Skin epidermis (tissue), 12 donors: ENCODE results near the gene ATOSB.

ENCODE experiments used
- H3K27ac ChIP-seq, 21 experiments: fragments of 200-600 bp; sonication (generic) in 11 of 21; one replicate each; pipeline ENCODE4 v1.5.0; 2020; ENCODE audit warnings: mild to moderate bottlenecking in 3 of 21, inconsistent platforms in 2 of 21, moderate library complexity in 2 of 21
- H3K4me3 ChIP-seq, 7 experiments: fragments of 200-600 bp; sonication (generic) in 2 of 7; one replicate each; pipeline ENCODE4 v1.5.0; 2020; ENCODE audit warnings: inconsistent platforms in 2 of 7, mild to moderate bottlenecking in 2 of 7, moderate library complexity in 1 of 7

ATOSB gene

DNA sequence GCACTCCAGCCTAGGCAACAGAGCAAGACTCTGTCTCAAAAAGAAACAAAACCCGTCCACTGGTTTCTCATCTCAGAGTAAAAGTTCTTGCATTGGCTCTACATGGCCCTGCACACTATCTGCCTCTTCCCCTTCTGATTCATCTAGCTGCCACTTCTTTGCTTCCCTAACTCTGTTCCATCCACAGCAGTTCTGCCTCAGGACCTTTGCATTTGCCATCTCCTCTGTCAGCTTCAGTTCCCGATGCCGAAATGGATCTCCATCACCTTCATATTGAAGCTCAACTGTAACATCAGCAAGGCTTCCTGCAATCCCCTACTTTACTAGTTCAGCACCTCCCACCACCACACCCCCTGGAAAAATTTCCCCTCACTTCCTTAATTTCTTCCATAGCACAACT is 18.1 kb downstream of the ATOSB start:
- H3K4me3 ChIP-seq, result no peak overlapping the region

DNA sequence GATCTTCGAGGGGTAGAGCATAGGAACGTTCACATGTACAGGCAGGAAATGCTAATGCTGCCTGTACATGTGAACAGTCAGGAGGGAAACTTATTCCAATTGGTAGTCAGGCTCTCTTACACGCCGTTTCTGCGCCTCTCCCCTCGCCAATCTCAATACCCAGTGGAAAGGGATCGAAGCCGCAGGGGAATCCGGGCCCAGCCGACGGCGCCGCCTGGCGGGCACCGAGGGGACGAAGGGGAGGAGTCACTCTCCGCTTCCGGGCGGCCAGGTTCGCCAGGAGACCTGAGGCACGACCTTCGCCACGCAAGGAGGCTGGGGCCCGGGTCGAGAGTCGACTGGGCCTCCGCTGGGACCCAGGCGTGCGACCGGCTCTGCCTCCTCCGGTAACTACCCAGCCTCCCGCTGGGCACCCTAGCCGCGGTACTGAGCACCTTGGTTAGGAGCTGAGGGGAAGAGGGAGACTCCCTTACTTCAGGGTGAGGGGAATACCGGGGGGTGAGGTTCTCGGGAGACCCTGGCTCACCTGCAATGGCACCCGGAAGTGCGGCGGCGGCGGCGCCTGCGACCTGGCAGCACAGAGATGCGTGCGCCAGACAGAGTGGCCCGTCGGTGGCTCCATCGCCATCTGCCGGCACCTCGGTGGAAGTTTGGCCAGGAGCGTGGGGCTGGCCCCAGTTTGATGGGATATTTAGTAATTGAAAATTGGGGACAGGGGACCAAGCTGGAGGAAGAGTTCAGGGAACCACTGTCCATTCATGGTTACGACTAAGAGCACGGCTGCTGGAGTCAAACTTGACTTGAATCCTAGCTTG is 19.4 kb downstream of the ATOSB start, which contains the start of gene PIGO:
TSS of gene PIGO (minus strand) at position 557 of the 815 bp plus-strand sequence. CDS start 1,026 bp downstream, outside the sequence.
- H3K27ac ChIP-seq, result peak within 1 kb of the TSS; percentile 92 to 99 (median 98)
- peak within 1 kb of the TSS; percentile 62 to 91 (median 82) for H3K4me3 ChIP-seq

More for the DNA sequence above, 18.1 kb downstream of the ATOSB start:
- no peak overlapping the region for H3K27ac ChIP-seq

DNA sequence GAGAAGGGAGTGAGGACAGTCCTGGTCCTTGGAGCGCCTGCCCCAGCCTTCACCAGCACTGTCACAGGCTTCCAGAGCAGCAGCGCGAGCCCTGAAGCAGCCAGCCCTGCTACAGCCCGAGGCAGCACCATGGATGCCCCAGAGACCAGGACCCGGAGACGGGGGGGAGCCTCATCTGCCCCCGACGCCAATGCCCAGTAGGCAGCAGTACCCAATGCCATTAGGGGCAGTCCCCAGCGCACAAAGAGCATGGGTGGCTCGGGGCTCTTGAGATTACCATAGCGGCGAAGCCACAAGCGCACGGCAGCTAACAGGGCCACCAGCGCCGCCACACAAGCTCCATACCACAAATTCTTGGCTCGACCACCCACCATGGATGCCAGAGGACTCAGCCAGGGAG is 24.1 kb downstream of the ATOSB start:
- no peak overlapping the region for H3K27ac ChIP-seq
- H3K4me3 ChIP-seq, result no peak overlapping the region

DNA sequence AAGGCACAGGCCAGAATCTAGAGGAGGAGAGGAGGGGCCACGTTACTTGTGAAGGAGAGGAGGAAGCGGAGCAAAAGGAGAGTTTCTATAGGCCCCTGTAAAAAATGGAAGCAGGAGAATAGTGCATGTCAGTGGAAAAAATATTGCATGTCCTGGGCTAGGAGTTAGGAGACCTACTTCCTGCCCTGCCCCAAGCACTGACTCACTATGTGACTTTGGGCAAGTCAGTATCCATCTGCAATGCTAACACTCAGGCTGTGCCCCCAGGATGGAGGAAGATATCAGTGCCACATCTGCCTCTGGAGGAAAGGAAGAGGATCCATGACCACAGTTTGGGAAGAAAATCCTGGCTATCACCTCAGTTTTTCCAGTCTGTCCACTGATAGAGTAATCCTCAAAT is 26.2 kb downstream of the ATOSB start:
- no peak overlapping the region for H3K4me3 ChIP-seq
- no peak overlapping the region for H3K27ac ChIP-seq

DNA sequence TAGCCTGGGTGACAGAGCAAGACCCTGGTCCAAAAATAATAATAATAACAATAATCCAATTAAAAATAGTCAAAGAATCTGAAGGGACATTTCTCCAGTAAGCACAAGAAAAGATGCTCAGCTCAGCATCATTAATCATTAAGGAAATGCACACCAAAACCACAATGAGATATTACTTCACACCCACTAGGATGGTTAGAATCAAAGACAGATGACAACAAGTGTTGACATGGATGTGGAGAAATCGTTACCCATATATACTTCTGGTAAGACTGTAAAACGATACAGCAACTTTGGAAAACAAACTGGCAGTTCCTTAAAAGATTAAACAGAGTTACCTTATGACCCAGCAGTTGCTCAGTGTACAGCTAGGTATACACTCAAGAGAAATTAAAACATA is 30.6 kb downstream of the ATOSB start:
- no peak overlapping the region for H3K27ac ChIP-seq
- H3K4me3 ChIP-seq, result no peak overlapping the region

DNA sequence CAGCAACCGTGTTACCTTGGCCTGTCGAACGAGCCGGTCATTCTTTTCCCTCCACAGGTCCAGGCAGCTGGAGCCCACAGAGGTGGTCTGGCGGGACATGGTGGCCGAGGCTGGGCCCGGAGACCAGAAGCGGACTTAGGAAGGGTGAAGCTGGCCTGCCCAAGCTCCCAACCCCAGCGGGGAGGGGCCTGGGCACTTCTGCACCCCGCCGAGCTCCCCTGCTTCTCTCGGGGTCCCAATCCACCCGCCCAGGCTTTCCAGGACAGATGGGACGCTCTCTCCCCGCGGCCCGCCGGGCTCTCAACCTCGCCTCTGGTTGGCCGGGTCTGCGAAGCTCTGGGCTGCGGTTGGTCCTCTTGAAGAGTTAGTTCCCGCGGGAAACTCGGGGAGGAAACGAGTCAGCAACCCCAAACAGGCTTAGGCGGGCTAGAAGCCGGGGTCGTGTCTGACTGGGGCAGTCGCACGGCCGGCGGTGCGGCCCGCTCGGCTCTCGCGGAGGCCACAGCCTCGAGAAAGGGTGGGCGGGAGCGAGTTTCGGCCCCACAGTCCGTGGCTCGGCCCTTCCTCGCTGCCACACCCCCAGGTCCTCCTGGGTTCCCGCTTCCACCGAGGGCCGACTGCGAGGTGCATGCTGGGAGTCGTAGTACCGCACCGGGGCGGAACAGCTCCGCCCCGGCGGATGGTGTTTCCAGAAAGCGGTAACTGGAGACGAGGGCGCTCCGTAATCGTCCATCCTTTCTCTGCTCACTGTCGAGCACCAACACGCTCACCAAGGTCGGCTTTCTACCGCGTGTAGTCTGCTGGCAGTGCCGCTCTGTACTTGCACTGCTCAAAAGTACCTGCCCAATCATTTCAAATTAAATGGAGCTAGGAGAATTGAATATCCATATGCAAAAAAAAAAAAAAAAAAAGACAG is 36.0 kb downstream of the ATOSB start, which contains the start of gene FANCG:
TSS of gene FANCG (minus strand) at position 517 of the 916 bp plus-strand sequence. CDS start at position 99, 418 bp downstream.
- Histone ChIP-seq H3K4me3 (peak within 1 kb of the TSS; percentile 50 to 89 (median 53)), H3K27ac (peak within 1 kb of the TSS in 20 of 21 experiments; percentile 1 to 89 (median 72))

DNA sequence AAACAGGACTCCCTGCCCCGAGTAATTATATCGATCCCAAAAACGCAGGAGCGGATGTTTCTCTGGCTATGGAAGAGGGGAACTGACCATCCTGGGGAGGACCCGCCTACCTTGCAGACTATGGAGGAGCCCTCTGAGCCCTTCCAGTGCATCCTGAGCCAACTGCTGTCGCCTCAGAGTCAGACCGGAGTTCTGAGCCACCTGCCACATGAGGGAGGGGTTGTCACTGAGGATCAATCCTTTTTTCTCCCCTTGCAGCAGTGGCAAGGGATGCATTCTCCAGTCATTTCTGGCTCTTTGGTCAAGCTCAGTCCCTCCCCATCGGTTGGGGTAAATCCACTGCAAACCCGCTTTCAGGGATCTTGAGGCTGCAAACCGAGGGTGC is 36.6 kb downstream of the ATOSB start:
- Histone ChIP-seq H3K27ac (peak overlapping the region in 20 of 21 experiments; percentile 1 to 89 (median 72)), H3K4me3 (peak overlapping the region; percentile 50 to 89 (median 53))

DNA sequence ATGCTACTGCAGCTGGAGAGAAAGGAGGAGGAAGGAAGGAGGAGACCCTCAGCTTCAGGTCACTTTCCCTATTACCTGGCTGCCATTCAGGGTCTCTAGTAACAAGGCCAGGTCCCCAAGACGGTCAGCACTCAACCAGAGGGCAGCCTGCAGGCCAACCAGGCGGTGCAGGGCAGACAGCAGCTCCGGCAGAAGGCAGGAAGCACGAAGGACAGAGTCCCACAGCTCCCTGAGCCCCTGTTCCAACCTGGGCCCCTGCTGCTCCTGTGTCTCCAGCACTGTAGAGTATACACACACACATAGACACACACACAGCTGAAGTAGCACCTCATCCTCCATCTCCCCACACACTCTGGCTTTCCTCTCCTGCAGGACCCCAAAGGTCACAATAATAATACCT is 37.6 kb downstream of the ATOSB start:
- Histone ChIP-seq H3K4me3 (peak overlapping the region in 1 of 7 experiments; percentile 89), H3K27ac (peak overlapping the region in 2 of 21 experiments; percentile 21 to 25)

DNA sequence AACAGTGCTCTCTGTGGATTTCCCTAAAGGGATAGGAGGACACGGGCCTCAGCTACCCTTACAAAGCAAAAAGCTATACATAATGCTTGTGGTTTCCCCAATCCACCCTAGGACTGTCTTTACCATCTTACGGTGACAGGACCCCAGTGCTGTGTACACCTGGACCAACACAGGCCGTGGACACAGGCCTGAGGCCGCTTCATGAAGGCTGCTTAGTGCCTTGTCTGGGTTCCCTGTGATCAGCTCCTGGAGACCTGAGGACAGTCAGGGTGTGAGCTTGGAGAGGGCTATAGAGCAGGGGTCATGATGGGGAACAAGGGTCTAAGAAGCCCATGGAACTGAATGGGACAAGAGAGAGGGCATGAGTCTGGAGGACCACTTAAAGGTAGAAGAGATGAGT is 38.8 kb downstream of the ATOSB start:
- Histone ChIP-seq H3K27ac (no peak overlapping the region), H3K4me3 (no peak overlapping the region)

DNA sequence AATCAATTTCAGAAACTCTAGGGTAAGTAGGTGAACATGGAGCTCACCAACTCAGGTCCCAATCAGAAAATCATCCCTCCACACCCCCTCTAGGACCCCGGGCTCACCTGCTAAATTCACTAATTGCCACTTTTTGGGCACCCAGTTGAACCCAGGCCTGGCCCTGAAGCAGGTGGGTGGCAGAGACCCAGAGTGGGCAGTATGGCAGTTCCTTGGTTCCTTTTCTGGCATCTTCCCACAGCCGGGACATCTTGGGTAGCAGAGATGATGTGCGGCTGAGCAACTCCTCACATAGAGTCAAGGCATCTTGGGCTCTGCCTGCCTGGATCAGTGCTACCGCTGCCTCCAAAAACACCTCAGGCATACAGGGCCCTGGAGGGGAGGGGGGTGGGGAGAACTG is 40.3 kb downstream of the ATOSB start:
- H3K27ac ChIP-seq, result no peak overlapping the region

DNA sequence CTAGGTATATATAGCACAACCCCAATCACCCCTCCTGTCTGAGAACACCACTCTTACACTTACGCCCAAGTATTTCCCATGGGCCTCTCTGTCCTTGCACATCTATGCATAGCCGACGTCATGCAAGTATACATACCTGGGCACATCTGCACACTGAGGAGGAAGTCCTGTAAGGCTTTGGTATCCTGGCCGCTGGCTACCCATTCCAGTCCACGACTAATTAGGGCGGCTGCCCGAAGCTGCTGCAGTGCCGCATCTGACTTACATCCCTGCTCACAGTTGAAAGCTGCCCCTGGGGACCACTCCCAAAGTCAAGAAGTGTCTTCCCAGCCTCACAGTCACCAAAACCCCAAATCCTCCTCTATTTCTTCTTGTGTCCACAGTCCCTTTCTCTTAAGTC is 40.9 kb downstream of the ATOSB start:
- Histone ChIP-seq H3K27ac (no peak overlapping the region), H3K4me3 (no peak overlapping the region)

More for the DNA sequence above, 40.3 kb downstream of the ATOSB start:
- no peak overlapping the region for H3K4me3 ChIP-seq

DNA sequence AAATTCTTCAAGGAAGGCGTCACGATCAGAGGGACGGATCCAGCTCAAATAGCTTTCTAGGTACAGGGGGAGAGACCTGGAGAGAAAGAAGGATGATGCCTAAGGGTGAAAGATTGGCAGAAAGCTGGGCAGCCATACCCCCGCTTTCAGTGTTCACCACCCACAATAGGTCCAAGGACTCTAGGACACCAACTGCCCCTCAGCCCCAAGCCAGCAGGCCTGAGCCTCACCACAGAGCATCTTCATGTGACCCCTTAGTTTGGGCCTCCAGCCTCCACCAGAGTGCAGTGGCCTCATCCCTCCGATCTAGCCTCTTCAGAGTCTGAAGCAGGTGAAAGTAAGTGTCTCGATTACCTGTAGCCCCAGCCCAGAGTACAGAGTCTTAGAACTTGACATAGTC is 41.5 kb downstream of the ATOSB start:
- no peak overlapping the region for H3K27ac ChIP-seq
- H3K4me3 ChIP-seq, result no peak overlapping the region

DNA sequence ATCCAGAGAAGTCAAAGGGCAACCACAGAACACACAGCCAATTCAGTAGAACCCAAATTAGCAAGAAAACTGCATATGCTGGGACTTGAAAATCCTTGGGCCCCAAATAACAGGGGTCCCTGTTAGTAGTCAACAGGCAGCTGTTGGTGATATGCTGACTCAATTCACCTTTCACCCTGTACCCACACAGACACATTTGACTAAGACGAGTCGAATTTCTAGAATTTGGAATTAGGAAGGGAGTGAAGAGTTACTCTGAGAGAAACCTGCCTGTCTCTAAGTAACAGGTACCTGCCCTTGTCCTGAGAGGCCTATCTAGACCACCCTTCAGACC is 42.4 kb downstream of the ATOSB start:
- H3K4me3 ChIP-seq, result peak overlapping the region in 4 of 7 experiments; percentile 17 to 98 (median 88)
- H3K27ac ChIP-seq, result peak overlapping the region in 18 of 21 experiments; percentile 4 to 100 (median 68)

DNA sequence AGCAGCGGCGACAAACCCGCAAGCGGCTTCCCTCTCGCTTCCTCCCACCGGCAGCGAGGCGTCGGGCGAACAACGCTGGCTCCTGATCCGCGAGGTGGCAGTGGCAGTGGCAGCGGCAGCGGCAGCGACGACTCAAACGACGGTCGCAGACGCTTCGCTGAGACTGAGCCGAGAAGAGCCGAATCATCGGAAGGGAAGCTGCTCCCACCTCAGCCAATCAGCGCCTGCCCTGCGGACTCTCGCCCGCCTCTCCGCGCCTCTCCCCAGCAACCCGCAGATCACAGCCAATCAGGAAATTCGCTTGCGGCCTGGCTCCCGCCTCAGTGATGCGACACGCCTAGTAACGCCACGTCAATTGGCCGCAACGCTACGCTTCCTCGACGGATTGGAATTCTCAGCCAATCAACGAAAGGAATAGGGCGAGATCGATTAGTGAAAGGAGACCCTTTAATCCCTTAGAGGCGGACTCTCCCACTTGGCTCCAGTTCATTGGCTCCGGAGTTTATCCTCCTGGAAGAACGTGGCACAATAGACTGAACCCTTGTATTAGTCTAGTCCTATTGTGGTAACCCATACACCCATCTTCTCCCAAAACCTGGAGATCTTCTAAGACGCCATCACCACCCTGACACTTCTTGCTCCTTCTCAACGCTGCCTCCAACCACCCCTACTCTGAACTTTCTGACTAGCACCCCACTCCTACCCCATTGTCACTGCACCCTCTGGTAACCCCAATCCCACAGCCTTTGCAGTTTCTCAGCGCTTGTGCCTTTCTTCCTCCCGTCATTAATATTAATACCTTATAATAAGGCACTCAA is 43.0 kb downstream of the ATOSB start, which contains the start of gene VCP:
TSS of gene VCP (minus strand) at position 165 of the 818 bp plus-strand sequence. CDS start 272 bp downstream, outside the sequence.
- Histone ChIP-seq H3K4me3 (peak within 1 kb of the TSS; percentile 80 to 98 (median 91)), H3K27ac (peak within 1 kb of the TSS; percentile 94 to 100 (median 99))

DNA sequence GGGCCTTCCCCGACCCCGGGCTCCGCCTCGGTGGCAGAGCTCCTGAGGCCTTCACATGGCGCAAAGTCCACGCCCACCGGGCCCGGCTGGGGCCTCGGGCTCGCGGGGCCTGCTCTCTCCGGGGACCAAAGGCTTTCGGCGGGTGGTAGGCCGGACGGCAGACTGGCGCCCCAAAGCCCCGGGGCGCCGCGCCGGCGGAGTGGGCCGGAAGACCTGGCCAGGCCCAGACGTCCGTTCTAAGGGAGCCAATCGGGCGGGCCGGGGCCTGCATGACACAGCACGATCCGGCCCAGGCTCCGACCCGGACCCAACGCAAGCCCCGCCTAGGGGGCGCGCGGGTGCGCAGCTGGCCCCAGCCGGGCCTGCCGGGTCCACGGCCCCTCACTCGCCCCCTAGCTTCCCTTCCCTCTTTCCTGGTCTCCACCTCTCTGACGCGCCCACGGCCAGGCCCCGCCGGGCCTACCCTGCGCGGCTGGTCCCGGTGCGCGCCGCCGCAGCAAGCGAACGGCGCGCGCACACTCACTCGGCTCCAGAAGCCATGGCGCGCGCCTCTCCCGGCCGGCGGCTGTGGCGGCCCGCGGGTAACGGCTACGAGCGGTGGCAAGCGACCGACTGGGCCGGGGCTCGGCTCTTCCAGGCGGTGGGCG is 43.7 kb downstream of the ATOSB start:
- H3K27ac ChIP-seq, result peak overlapping the region; percentile 94 to 100 (median 99)
- H3K4me3 ChIP-seq, result peak overlapping the region; percentile 80 to 98 (median 91)

DNA sequence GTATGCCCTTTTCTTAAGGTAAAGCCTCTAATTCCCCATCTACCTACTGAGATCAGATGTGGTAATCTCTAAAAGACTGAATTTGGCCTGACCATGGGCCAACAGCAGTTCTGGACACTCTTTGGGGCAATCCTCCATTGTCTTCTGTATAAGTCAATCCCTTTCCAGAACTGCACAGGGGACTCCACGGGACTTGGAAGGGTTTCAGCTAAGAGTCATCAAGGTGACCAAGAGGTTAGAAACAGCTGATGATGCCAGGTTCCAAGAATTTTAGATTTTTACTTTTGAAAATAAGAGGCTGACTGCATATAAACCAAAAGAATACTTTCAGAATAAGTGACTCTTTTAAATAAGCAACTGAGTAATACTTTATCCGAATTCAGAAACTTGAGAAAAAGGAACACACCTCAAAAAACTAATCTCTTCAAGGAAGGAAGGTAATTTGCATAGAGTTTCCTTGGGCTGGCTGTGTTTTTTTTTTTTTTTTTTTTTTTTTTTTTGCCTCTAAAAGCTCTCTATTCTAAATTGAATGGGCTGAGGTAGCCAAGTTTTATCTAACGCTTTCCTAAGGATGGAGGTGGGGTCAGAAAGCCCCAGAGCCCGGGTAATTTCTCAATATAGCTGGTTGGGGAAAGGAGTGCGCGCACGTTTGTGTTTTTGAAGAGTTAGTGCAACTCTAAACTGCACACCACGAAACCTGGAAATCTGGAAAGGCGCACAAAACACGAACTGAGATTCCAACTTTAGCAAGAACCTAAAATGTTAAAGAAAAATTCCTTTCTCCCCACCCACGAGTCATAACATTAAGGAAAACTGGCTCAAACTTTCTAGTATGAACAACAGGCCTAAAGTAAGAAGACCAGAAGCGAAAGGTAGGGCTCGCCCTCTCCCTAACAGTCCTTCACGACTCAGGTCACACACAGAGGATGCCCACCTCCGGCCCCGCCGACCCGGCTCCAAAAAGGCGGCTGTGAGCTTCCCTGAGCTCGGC is 44.5 kb downstream of the ATOSB start:
- Histone ChIP-seq H3K27ac (peak overlapping the region; percentile 94 to 100 (median 99)), H3K4me3 (peak overlapping the region; percentile 80 to 98 (median 91))

DNA sequence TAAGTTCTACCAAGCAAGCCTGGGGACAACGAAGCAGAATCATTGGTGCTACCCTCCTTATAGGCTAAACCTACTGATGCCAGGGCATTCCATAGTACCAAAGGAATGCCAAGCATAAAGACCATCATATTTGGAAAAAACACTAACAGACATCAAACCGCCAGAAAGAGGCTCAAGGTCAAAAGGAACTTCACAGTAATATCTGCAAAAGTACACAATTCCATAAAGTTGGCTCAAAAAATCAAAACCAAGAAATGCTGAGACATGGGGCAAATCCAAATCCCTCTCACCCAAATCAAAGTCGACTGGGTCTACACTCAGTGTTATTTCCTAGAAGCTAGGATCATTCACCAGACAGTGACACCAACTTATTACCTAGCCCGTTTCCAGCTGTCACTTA is 46.6 kb downstream of the ATOSB start:
- Histone ChIP-seq H3K27ac (peak overlapping the region in 1 of 21 experiments; percentile 2), H3K4me3 (no peak overlapping the region)

DNA sequence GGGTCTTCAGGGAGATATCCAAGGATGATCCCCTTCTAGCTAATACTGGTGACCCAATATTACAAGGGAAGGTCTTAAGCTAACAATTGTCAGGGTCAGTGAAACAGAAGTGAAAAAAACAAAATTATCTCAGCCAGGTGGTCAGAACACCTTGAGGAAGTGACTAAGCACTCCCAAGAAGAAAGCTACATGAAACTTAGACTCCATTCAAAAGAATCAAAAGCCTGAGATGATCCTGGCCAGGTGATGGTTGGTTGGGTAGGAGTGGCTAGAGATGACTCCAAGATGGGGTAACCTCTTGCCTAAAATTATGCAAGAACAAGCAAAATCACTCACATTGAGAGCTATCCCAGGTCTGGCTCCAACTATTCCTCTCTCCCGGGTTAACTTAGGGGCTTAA is 48.6 kb downstream of the ATOSB start:
- Histone ChIP-seq H3K4me3 (no peak overlapping the region), H3K27ac (no peak overlapping the region)
